GM19025 (cell line): ENCODE data around the gene HSBP1L1.
"Not testable (repeated sequence)": the region's sequence is repeated elsewhere in the genome, so short reads cannot be mapped to it uniquely, and the experiment has no call there.

Experiments
- ATAC-seq: cut with Tn5 transposase; IDR thresholded peaks from one replicate; pipeline ENCODE4 v1.9.1; 2021; ENCODE audit warnings: mild to moderate bottlenecking, low read depth, moderate library complexity; ENCODE audit not compliant: unreplicated experiment

HSBP1L1 gene

DNA sequence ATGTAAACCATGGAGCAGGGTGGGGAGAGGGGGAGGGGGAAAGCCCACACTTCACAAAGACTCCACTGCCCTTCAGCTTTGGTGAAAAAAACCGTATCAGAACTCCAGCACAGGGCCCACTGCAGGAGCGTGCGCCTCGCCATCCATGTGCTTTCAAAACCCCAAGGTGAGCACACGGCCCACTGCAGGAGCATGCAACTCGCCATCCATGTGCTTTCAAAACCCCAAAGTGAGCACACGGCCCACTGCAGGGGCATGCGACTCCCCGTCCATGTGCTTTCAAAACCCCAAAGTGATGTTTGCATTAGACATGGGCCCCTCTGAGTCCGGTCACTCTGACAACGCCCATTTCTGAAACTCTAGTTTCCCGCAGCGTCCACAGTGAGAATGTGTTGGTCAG lies 16.1 kb downstream of the HSBP1L1 start:
- no peak for ATAC-seq

- no peak for ATAC-seq
Measured at GRCh38 chr18:79982736-79983135, 18.3 kb downstream of the HSBP1L1 start.

DNA sequence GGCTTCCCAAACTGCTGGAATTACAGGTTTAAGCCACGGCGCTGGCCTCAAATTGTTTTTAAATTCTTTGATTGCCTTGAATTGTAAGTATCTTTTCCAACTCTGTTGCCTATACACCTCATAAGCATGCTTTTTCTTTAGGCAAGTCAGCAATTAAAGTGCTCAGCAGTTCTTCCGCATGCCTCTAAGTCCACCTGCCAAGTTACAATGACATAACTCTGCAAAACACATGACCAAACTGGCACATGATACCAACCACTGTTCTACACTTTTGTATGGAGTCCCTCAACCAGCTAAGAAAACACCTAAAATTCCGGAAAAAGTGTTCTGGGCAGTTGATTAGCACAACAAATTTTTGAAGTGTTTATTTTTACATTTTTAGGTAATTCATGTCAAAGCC lies 18.8 kb downstream of the HSBP1L1 start:
- ATAC-seq: no peak

GRCh38 chr18:79983793-79984192 lies 19.4 kb downstream of the HSBP1L1 start:
- ATAC-seq: no peak

DNA sequence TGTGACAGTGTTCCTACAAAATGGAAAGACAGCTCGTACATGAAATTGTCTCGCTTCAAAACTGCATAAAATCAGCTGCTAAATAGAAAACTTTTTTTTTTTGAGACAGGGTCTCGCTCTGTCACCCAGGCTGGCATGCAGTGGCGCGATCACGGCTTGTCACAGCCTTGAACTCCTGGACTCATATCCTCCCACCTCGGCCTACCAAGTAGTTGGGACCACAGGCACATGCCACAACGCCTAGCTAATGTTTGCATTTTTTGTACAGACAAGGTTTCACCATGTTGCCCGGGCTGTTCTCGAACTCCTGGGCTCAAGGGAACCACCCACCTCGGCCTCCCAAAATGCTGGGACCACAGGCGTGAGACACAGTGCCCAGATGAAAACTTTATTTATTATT lies 20.7 kb downstream of the HSBP1L1 start:
- ATAC-seq: no peak

- ATAC-seq: no peak
Measured at GRCh38 chr18:79986726-79987125, 22.3 kb downstream of the HSBP1L1 start.

GRCh38 chr18:79987566-79987965 lies 23.1 kb downstream of the HSBP1L1 start:
- ATAC-seq: no peak

DNA sequence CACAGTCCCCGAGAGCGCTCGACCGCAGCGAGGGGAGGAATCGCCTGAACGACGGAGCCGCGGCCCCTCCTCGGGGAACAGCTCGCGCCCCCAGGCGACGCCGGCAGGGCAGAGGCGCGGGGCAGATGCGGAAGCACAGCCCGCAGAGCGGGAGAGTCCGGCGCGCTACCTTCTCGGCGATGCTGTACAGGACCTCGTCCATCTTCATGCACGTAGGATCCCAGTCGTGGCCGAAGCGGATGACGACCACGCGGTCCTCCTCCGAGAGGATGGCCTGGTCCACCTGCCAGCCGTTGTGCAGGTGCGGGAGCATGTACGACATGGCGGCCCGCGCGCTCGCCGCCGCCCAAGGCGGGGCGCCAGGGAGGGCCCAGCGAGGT lies 23.6 kb downstream of the HSBP1L1 start:
- ATAC-seq: peak; percentile 55

GRCh38 chr18:79988451-79989194 lies 24.2 kb downstream of the HSBP1L1 start, which contains the start of gene TXNL4A:
Gene TXNL4A (minus strand): TSS chr18:79988563. CDS start chr18:79988392, 171 bp downstream.
- ATAC-seq: peak; percentile 93

DNA sequence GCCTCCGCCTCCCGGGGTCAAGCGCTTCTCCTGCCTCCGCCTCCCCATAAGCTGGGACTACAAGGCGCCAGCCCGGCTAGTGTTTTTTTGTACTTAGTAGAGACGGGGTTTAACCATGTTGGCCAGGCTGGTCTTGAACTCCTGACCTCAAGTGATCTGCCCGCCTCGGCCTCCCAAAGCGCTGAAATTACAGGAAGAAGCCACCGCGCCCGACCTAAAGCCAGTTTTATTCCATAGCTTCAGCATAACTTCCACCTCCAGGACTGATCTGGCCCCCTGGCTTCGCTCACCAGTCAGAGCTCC lies 24.7 kb downstream of the HSBP1L1 start:
- no peak for ATAC-seq

- ATAC-seq: no peak
Measured at GRCh38 chr18:79991494-79991893, 27.1 kb downstream of the HSBP1L1 start.

- not testable (repeated sequence) for ATAC-seq
Measured at GRCh38 chr18:79999701-80000100, 35.3 kb downstream of the HSBP1L1 start.

DNA sequence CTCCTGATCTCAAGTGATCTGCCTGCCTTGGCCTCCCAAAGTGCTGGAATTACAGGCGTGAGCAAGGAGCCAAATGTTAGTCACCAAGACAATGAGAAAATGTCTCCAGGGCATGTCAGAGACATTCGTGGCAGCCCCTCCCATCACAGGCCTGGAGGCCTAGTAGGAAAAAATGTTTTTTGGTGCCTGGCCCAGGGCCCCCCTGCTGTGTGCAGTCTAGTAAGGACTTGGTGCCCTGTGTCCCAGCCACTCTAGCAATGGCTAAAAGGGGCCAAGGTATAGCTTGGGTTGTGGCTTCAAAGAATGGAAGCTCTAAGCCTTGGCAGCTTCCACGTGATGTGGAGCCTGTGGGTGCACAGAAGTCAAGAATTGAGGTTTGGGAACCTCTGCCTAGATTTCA lies 36.4 kb downstream of the HSBP1L1 start:
- ATAC-seq: no peak

GRCh38 chr18:80002468-80002867 lies 38.0 kb downstream of the HSBP1L1 start:
- no peak for ATAC-seq

DNA sequence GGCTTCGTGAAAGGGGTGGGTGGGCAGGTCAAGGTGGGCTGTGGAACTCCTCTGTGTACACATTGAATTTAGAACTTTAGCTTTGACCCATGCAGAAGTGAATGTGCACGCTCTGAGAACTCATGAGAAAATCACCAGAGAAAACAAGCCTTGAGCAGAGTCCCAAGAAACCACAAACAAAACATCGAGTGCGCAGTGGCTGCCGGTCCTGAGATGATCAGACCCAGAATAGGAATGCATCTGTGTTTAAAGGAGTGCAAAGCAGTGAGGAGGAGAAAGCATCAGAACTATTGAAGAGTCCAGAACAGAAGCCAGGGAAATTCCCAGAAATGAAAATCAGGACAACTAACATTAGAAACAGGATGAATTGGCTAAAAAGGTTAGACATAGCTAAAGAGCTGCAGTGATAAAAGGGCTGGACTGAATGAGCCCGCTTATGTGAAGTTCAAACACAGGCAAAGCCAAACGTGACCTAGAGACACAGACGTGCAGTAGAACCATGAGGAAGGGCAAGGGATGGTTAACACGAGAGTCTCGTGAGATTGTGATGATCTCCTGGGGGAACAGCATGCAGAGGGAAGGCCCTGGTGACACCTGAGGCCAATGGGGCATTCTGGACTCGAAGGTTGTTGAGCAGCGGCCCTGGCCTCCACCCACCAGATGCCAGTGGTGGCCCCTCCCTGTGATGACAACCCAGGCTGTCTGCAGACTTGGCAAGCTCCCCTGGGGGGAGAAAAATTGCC lies 40.3 kb downstream of the HSBP1L1 start:
- ATAC-seq: no peak

- ATAC-seq: no peak
Measured at GRCh38 chr18:80006724-80007123, 42.3 kb downstream of the HSBP1L1 start.

GRCh38 chr18:80009661-80010550 lies 45.5 kb downstream of the HSBP1L1 start:
- ATAC-seq: no peak

GRCh38 chr18:80010551-80010906 lies 46.1 kb downstream of the HSBP1L1 start:
- ATAC-seq: no peak

- not testable (repeated sequence) for ATAC-seq
Measured at GRCh38 chr18:80011496-80012137, 47.2 kb downstream of the HSBP1L1 start.

GRCh38 chr18:80012714-80013113 lies 48.3 kb downstream of the HSBP1L1 start:
- no peak for ATAC-seq
